HG02763 (cell line): ENCODE measurements around the gene ARF5.

ENCODE experiments used
- ATAC-seq: cut with Tn5 transposase; IDR thresholded peaks from one replicate; pipeline ENCODE4 v1.9.1; 2021; ENCODE audit warnings: mild to moderate bottlenecking, moderate library complexity; ENCODE audit not compliant: unreplicated experiment

ARF5 gene

DNA sequence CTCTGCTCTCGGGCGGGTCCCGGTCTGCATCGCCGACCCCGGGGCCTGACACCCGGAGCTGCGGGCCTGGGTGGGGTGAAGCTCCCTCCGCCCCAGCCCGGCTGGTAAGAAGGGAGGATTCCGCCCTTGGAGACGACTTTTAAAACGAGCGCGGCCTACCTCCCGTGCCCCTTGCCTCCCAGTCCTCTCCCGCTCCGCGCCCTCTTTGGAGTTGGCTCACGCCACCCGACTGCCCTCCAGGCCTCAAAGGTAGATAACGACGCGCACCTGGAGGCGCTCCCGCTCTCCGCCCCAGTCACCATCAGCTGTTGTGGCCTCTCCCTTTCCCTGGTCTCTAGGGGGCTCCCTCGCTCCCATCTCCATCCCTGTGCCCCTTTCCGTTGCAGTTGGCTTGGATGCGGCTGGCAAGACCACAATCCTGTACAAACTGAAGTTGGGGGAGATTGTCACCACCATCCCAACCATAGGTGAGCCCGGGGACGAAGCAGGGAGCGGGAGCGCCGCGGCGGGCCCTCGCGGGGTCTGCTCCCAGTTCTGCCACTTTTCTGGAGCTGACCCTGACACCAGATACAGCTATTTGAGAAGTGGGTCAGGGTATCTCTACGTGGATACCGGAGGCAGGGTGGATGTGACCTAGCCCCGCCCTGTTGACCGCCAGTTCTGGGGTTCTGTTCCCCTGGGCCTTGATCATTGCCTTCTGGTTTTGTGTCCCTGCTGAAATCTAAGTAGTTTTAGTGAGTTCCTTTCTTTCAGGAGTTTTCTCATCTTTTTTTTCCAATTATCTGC, 679 bp downstream of the ARF5 start:
- ATAC-seq: peak; percentile 16

DNA sequence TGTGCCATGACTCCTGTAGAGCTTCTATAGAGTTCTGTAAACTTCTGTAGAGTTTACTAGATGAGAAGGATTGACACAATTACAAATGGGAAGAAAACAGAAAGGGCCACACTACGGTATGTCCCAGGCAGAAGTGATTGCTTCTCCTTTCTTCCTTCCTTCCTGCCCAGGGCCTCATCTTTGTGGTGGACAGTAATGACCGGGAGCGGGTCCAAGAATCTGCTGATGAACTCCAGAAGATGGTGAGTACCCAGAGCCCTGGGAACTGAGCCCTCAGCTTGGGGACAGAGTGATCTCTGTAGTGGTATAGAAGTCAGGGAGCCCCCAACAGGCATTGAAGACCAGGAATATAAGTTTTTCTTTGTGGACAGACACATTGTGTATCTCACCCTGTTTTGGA, 1.7 kb downstream of the ARF5 start:
- ATAC-seq: no peak

DNA sequence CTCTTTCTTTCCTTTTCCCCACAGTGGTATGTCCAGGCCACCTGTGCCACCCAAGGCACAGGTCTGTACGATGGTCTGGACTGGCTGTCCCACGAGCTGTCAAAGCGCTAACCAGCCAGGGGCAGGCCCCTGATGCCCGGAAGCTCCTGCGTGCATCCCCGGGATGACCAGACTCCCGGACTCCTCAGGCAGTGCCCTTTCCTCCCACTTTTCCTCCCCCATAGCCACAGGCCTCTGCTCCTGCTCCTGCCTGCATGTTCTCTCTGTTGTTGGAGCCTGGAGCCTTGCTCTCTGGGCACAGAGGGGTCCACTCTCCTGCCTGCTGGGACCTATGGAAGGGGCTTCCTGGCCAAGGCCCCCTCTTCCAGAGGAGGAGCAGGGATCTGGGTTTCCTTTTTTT, 3.0 kb downstream of the ARF5 start:
- ATAC-seq: no peak

DNA sequence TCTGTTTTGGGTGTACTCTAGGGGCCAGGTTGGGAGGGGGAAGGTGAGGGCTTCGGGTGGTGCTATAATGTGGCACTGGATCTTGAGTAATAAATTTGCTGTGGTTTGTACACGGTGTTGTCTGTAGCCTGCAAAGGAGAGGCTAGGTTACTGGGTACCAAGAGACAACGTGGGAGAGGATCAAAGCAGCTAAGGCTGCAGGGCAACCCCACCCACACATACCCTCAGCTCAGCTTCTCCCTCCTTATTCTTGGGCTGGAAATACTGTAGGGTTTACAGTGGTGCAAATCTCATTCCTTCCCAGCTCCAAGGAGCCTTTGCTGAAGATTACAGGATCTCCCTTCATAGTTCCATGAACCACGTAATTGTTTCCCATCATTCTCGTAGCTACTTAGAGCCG, 3.4 kb downstream of the ARF5 start:
- no peak for ATAC-seq

DNA sequence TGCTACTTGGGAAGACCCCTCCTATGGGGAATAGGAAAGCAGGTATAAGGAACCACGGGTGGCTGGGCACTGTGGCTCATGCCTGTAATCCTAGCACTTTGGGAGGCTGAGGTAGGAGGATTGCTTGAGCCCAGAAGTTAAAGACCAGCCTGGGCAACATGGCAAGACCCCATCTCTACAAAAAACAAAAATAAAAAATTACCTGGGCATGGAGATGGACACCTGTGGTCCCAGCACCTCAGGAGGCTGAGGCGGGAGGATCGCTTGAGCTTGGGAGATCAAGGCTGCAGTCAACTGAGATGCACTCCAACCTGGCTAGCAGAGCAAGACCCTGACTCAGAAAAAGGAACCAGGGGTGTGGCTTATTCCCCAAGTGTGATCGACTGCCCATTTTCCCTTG, 4.3 kb downstream of the ARF5 start:
- no peak for ATAC-seq

DNA sequence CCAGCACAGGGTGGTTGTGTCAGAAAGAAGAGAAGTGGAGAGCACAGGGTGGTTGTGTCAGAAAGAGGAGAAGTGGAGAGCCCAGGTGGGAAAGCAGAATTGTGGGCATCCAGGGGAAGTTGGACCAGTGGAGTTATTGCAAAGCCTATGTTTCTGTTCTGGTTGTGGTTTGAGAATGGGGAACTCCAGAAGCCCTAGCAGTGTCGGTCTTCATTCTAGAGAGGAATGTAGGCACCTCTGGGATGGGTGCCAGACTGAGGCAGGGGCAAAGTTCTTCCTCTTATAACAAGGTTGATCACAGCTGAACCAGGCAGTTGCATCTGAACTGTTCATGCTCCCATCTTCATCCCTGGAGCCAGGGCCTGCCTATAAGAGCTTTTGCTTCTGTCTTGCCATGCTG, 6.3 kb downstream of the ARF5 start:
- ATAC-seq: no peak

DNA sequence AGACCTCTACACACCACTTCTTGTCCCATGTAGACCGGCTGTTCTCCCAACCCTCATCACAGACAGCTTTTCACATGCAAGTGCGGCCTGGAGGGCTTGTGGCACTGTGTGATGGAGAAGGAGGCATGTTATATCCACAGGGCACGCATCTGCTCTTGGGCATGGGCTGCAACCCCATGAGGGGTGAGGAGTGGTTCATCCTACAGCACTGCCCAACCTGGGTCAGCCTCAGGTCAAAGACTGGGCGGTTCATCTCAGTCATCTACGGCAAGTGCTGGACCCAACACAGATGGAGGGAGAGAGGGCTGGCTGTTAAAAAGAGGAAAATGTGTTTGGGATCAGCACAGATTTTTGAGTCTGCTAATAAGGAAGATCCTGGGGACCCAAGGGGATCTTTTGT, 7.5 kb downstream of the ARF5 start:
- no peak for ATAC-seq

DNA sequence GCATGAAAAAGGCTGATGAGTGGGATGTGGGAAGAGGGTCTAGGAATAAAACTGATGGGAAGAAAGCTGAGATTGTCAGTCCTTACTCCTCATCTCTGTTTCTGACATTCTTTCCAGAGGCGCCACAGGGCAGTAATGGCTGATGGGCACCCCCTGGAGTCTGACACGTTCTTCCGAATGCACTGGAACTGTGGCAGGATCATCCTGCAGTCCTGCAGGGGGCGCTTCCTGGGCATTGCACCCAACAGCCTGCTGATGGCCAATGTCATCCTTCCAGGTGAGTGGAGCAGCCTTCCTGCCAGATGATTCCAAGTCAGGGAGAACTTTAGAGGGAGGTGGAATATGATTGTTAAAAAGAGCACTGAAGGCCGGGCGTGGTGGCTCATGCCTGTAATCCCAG, 10.1 kb downstream of the ARF5 start:
- no peak for ATAC-seq

DNA sequence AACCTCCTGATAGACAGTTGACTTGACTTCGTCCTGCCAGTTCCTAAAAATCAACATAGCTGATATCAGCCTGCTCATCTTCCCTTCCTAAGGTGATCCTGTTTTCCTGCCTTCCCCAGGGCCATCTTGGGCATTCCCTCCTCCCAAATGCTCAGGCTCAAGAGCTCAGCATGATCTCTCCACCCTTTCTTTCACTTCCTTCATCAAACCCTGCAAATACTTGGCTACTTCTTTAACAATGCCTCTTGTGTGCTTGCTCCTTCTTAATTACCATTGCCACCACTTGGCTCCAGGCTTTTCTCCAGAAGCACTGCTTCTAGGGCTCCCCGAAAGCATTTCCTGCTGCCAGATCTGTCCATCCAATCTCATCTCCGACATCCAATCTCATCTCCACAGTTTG, 12.7 kb downstream of the ARF5 start:
- no peak for ATAC-seq

DNA sequence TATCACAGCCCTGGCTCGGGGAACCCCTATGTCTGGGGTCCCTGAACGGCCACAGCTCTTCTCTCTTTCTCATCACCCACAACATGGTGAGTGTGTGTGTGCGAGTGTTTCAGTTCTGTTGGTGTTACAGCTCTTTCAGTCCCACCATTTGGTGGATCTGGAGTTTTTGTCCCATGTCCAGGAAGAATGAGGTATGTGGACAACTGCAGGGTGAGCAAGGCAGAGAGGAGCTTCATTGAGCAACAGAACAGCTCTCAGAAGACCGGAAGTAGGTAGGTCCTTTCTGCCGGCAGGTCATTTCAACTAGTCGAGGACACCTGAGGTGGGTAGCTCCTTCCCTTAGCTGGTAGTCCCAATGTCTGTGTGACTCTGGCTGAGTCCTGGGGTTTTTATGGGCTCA, 20.2 kb downstream of the ARF5 start:
- ATAC-seq: no peak

DNA sequence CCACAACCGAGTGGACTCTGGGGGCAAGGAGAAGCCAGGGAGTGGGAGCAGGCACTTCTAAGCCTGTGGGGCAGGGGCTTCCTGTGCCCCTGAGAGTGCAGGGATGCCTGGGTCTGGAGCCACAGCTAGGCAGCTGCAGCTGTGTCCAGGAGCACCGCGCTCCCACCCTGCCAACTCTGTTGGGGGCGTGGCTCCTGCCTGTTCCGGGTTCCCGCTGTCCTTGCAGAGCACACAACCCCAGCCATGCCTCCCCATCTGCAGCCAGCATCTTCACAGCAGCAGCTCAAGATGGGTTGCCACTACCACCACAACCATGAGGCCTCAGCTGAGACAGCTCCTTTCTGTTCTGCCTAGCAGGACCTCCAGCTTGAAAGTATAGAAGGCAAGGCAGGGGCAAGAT, 21.1 kb downstream of the ARF5 start:
- no peak for ATAC-seq

DNA sequence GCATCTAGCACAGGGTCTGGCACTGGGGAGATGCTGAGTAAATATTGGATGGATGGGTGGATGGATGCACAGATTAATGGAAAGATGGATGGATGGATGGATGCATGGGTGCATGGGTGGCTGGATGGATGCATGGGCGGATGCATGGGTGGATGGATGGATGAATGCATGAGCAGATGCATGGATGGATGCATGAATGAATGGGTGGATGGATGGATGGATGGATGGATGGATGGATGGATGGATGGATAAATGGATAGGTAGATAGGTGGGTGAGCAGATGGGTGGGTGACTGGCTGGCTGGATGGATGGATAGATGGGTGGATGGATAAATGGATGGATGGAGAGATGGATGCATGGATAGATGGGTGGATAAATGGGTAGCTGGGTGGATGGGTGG, 24.1 kb downstream of the ARF5 start:
- no peak for ATAC-seq

DNA sequence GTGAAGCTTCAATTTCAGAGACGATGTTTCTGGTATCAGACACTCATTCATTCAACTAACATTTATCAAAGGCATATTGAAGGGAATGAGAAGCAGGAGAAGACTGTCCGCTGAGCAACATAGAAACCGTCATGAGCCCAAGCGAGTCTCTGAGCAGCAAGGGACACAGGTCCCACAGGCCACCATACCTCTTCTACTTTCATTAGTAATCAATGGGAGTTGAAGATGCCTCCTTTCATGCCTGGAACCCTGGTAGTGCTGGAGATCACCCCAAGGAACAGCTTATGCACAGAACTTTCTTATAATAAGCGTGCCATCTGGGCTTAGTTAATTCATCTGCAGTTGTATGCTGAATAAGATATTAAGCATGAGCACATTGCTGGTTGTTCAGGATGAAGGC, 28.5 kb downstream of the ARF5 start:
- ATAC-seq: no peak

DNA sequence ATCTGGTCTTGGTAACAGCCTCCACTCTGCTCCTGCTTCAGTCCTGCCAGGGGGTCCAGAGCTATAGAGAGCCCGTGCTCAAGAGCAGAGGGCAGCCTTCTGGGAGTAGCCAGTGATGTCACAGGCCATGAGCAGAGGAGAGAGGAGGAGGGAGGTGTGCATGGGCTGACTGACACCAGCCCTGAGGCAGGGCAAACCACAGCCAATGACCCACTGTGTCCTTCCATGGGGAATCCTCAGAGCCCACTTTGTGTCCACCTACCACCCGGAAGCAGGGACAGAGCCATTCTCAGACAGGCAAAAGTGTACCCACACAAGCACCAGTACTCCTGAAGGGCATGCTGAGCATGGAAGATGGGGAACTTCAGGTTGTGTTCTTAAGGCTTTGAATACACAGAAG, 29.8 kb downstream of the ARF5 start, which contains the start of gene PAX4:
Gene PAX4 (minus strand): TSS at position 101 of the 400 bp plus-strand sequence. CDS start 2,214 bp downstream, outside the sequence.
- ATAC-seq: no peak

DNA sequence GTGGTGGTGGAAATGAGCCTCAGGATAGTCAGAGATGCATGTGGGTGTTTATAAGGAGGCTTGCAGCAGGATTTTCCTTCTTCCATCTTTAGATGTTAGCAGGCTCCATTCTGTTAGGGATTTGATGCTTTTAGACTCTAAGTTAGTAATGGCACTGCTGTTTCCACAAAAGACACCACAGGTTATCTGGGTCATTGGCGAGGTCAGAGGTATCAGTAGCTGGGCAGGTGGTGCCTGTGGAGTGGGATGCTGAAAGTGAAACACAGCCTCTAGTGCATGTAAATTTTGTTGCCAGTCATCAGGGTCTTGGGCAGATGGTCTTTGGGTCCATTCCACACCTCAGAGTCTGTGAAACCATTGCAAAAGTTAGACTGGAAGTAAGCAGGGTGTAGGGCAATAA, 30.6 kb downstream of the ARF5 start:
- no peak for ATAC-seq

DNA sequence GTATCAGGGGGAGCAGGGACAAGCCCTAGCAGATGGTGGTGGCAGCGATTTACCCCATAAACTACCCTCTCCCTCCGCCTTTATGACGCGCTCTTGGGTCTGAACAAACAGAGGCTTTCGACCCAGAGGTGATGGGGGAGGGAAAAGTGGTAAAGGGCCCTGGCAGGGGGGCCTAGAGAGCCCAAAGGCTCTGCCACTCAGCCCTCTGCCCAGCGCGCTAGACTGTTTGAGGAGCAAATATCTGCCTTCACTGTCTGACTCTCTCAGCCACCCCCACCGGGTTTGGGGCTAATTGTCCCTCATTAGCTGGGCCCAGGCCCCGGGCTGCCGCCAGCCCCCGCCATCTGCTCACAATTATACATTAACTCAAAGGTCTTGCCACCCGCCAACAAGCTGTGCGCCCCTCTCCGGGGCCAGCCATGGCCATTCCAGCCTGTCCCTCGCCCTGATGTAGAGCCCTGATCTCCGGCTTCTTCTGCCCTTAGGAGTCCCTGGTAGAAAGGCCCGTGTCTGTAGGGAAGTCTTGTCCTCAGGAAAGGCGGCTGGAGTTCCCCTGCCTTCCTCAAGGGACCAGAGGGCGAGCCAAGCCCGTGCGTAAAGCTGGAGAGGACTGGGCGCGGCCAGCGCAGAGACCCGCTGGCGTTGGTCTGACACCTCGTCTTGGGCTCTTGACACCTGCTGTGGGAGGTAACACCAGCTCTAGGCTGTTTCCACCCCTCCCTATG, 31.6 kb downstream of the ARF5 start:
- no peak for ATAC-seq

DNA sequence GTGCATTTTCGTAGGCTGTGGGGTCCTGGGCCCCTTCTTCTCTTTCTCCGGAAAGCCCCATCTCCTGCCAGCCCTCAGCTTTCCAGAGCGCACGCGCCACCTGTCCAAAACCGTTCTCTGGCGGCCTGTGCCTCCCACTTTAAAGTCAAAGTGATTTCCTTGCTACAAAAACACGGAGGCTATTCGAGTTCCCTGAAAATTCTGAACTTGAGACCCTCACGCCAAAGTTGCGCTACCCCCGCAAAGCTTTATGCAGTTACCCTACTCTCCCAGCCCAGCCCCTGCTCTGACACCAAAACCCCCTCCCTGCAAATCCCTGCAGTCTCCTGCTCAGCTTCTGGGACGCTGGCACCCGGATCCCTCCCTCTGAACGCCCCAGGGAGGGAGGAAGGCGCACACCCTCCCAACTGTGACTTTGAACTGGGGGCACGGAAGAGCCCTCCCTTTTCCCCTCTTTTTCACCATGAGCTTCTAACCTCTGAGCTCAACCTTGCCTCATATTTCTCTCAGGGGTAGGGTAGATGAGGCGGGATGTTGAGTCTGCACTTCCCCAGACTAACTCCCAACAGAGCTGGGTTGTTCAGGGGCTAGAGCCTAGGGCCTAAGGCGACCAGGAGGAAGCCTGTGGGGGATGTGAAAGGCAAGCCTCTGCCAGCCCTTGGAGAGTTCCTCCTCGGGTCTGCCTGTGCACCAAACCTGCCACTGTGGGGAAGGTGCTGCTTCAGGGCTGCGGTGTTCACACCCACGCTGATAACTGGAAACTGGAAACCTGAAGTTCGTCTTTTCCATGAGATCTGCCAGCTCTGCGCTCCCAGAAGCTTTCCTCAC, 32.4 kb downstream of the ARF5 start:
- ATAC-seq: no peak

DNA sequence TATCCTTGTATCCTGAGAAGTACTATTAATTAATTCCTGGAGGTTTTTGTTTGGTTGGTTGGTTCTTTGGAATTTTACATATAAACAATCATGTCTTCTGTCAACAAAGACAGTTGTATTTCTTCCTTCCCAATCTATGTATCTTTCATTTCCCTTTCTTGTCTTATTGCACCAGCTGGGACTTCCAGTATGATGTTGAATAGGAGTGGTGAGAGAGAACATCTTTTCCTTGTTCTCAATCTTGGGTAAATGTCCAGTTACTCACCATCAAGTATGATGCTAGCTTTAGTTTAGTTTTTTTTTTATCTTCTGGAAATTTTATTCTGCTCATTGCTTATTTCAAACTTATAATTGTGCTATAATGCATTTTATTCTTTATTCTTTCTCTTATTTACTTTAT, 37.1 kb downstream of the ARF5 start:
- no peak for ATAC-seq

DNA sequence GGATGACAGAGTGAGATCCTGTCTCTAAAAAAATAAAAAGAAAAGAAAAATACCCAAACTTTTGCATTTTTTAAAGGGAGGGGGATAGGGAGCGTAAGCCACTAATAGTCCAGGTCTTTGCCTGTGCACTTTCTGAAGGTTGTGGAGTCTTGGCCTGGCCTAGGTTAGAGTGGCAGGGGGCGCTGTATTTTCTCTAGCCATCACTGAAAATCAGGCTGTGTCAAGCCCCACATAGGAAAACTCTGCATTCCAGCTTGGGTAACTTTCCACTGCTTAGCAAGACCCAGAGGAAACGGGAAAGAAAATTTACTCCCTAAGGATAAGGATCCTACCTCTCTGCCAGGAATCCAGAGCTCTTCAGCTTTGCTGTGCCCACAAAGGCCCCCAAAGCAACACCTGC, 40.2 kb downstream of the ARF5 start:
- no peak for ATAC-seq

DNA sequence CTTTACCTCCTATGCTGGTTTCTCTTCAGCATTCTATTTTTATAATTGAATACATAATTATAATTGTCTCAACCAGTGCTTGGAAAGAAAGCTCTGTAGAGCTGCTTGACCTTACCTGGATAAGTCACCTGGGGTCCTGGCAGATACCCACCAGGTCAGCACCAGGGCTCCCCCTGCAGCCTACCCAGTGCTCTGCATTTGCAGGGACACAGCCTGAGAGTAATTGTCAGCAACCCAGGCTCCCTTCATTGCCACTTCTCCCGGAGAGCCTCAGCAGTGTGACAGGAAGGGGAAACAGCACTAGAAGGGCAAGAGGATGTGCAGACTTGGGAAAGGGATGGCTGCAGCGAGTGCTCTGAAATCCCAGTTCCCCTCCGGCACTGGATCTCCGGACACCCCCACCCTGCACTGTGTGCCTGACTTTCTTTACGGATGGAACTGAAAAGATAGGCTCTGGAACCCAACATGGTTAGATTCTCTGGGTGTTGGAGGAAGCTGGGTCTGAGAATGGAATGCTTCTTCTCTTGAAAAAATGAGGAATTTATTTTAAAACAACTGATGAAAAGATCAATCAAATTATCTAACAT, 41.1 kb downstream of the ARF5 start:
- no peak for ATAC-seq

DNA sequence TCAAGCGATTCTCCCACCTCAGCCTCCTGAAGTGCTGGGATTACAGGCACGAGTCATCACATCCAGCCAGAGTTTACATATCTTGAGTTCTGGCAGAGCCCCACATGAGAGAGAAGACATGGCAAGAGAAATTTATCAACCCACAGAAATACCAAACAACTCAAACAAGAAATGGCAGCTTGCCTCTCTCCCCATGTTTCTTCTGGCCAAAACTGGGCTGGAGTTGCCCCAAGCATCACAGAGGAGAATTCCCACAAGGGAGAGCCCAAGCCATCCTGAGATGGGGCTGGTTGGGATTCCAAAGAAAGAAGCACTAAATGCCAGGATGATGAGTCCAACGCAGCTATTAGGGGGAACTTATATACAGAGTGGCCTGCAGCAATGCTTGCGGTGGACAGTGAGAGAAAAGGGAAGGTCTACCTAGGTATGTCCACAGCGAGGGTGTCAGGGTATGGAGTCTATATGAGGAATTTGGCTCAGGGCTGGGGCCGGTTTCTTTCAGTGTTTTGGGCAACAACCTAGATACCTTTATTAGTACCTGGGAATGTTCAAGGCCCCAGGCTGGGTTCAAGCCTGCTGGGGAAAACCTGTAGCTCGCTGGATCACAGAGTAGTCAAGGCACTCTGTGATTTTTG, 44.2 kb downstream of the ARF5 start:
- ATAC-seq: no peak
